Activated T-helper 9 cell treated with anti-CD3 and anti-CD28 coated beads, Interleukin-2, amount 50 U/mL, for 16 hours (primary cell): ENCODE results near the gene DAND5.
A peak's percentile ranks its signal among the peaks of the same experiment; 100 is the strongest.

ENCODE experiments used
- DNase-seq: peaks from one replicate; pipeline ENCODE4 v3.0.0-alpha.2; 2020; ENCODE audit warnings: low read depth

The DAND5 gene

GRCh38 chr19:12994701-12995595, 25.6 kb downstream of the DAND5 start, which contains the start of gene NFIX:
Gene NFIX, plus strand, starts transcription at chr19:12995475. Its CDS starts 363 bp downstream, at chr19:12995838.
- DNase-seq = peak; percentile 34

GRCh38 chr19:12995596-12996405, 26.4 kb downstream of the DAND5 start:
- DNase-seq = no peak

- no peak for DNase-seq
These were observed 27.2 kb downstream of the DAND5 start for GRCh38 chr19:12996406-12997094.

GRCh38 chr19:12997179-12997966, 28.0 kb downstream of the DAND5 start:
- no peak for DNase-seq

GRCh38 chr19:12997967-12998940, 28.9 kb downstream of the DAND5 start:
- no peak for DNase-seq

GRCh38 chr19:13001166-13001501, 31.8 kb downstream of the DAND5 start:
- no peak for DNase-seq

- DNase-seq = no peak
These were observed 32.3 kb downstream of the DAND5 start for GRCh38 chr19:13001502-13002165.

GRCh38 chr19:13002166-13002898, 33.0 kb downstream of the DAND5 start:
- DNase-seq = no peak

GRCh38 chr19:13003081-13003480, 33.7 kb downstream of the DAND5 start:
- no peak for DNase-seq

GRCh38 chr19:13004273-13004672, 34.9 kb downstream of the DAND5 start:
- DNase-seq = no peak

GRCh38 chr19:13005253-13005652, 35.9 kb downstream of the DAND5 start:
- DNase-seq = no peak

GRCh38 chr19:13005861-13006370, 36.5 kb downstream of the DAND5 start:
- no peak for DNase-seq

- DNase-seq = no peak
These were observed 37.3 kb downstream of the DAND5 start for GRCh38 chr19:13006431-13007281.

- no peak for DNase-seq
These were observed 38.1 kb downstream of the DAND5 start for GRCh38 chr19:13007292-13008045.

- no peak for DNase-seq
These were observed 39.8 kb downstream of the DAND5 start for GRCh38 chr19:13008926-13009787.
